Sigmoid colon (tissue), 4 donors: Measurements from ENCODE around the gene PTPRD.

Source experiments
- CTCF ChIP-seq, 4 experiments: fragments of 450-650 bp in 3 of 4; fragments of 200-600 bp in 1 of 4; IDR thresholded peaks; one replicate each; pipeline ENCODE4 v1.5.1; 2016 to 2019; ENCODE audit warnings: antibody characterized with exemption in 4 of 4, mild to moderate bottlenecking in 3 of 4, moderate library complexity in 2 of 4
- POLR2A ChIP-seq, 2 donors: fragments of 450-650 bp; IDR thresholded peaks; one replicate each; pipeline ENCODE4 v1.6.1; 2016; ENCODE audit warnings: antibody characterized with exemption in 2 of 2, mild to moderate bottlenecking in 2 of 2, moderate library complexity in 2 of 2
- POLR2AphosphoS5 ChIP-seq, 4 donors: sonication (generic); formaldehyde crosslinking; IDR thresholded peaks; one replicate each; pipeline ENCODE4 v1.6.1; 2017; ENCODE audit warnings: antibody characterized with exemption in 4 of 4

- no peak for TF ChIP-seq CTCF (IDR thresholded peaks at IDR 0.05)
- no peak for TF ChIP-seq POLR2AphosphoS5 (IDR thresholded peaks at IDR 0.05)
- no peak for TF ChIP-seq POLR2A (IDR thresholded peaks at IDR 0.05)
These were observed 1724.2 kb downstream of the PTPRD start for GRCh38 chr9:8888591-8888990.
